A673 (cell line): Measurements from ENCODE around the gene POLA1. TPM values are rescaled to one million over a fixed set of nuclear protein-coding genes. Genes with fewer than 3 reads are reported as not detected.

ENCODE experiments used
- BruUV-seq: library from RNA; stranded (reverse); fragments of 400-500 nt; replicated peaks from 2 replicates; lab custom pipeline; 2021; lab: Mats Ljungman, UMichigan
- CTCF ChIA-PET: fragments of 300-600 bp; sonication (Branson Sonifier 250); formaldehyde crosslinking; loops from one replicate; lab custom pipeline; 2022; ENCODE audit warnings: antibody characterized with exemption; lab: Charles Lee
- POLR2A ChIA-PET: fragments of 300-600 bp; sonication (Branson Sonifier 250); formaldehyde crosslinking; loops from one replicate; lab custom pipeline; 2022; ENCODE audit warnings: antibody characterized with exemption; ENCODE audit not compliant: low non-redundant PET; lab: Charles Lee
- DNase-seq: peaks from one replicate; pipeline ENCODE4 v3.0.0-alpha.2; 2015; ENCODE audit warnings: low spot score
- H3K27ac ChIP-seq: fragments of 200-600 bp; sonication (generic); 2 replicates; pipeline ENCODE4 v1.5.1; 2016; ENCODE audit warnings: mixed run types, low read depth, mild to moderate bottlenecking, mixed read lengths, antibody characterized with exemption, low read length; ENCODE audit not compliant: poor library complexity, severe bottlenecking
- H3K27me3 ChIP-seq: fragments of 200-600 bp; sonication (generic); replicated peaks from 2 replicates; pipeline ENCODE4 v1.6.1; 2017; ENCODE audit warnings: mixed run types, low read depth, mild to moderate bottlenecking, mixed read lengths, antibody characterized with exemption, low read length; ENCODE audit not compliant: insufficient read depth, poor library complexity
- H3K36me3 ChIP-seq: fragments of 200-600 bp; sonication (generic); 2 replicates; pipeline ENCODE4 v1.6.1; 2016; ENCODE audit warnings: mixed run types, mild to moderate bottlenecking, mixed read lengths, antibody characterized with exemption, low read length; ENCODE audit not compliant: insufficient read depth, poor library complexity, severe bottlenecking
- H3K4me1 ChIP-seq: fragments of 200-600 bp; sonication (generic); 2 replicates; pipeline ENCODE4 v1.6.1; 2017; ENCODE audit warnings: mixed run types, mild to moderate bottlenecking, mixed read lengths, antibody characterized with exemption, low read length; ENCODE audit not compliant: insufficient read depth, poor library complexity, severe bottlenecking
- H3K4me3 ChIP-seq: fragments of 200-600 bp; sonication (generic); 2 replicates; pipeline ENCODE4 v1.5.1; 2016; ENCODE audit warnings: low read depth, mixed run types, mild to moderate bottlenecking, mixed read lengths, low read length; ENCODE audit not compliant: poor library complexity, severe bottlenecking
- H3K9me3 ChIP-seq: fragments of 200-600 bp; sonication (generic); 2 replicates; pipeline ENCODE4 v1.6.1; 2016; ENCODE audit warnings: mixed run types, low read depth, mild to moderate bottlenecking, mixed read lengths, antibody characterized with exemption, low read length; ENCODE audit not compliant: poor library complexity, severe bottlenecking
- CTCF ChIP-seq: fragments of 300-800, 200-600 bp; sonication (generic); conservative IDR thresholded peaks from 2 replicates; pipeline ENCODE4 v1.5.1; 2017; ENCODE audit warnings: low read depth, mild to moderate bottlenecking, antibody characterized with exemption, low read length, moderate library complexity, mixed read lengths
- EZH2 ChIP-seq: fragments of 200-600 bp; sonication (generic); IDR thresholded peaks from 2 replicates; pipeline ENCODE4 v1.6.1; 2017; ENCODE audit warnings: borderline replicate concordance, low read depth, mild to moderate bottlenecking, mixed read lengths, antibody characterized with exemption, low read length; ENCODE audit not compliant: poor library complexity, severe bottlenecking
- intact Hi-C: fragments of 100-400 bp; cut with micrococcal nuclease; formaldehyde crosslinking; loops from one replicate; pipeline ENCODE4 v1.10.0; 2022; ENCODE audit not compliant: unreplicated experiment
- total RNA-seq: library from RNA; stranded (reverse); gene quantifications from 2 replicates; pipeline ENCODE4 v1.2.3, GENCODE V29; 2021

POLA1 gene
- total RNA-seq, 1 experiment from 2014 or later = 44.9 TPM

GRCh38 chrX:24981030-24981429, 287.3 kb downstream of the POLA1 start:
- Histone ChIP-seq H3K27me3 (peaks cover 51% of the 10 kb centered on the region), H3K4me3 (no peak overlapping the region), H3K27ac (no peak overlapping the region), H3K36me3 (no peaks in the 10 kb centered on the region), H3K4me1 (no peaks in the 10 kb centered on the region), H3K9me3 (no peaks in the 10 kb centered on the region)
- TF ChIP-seq CTCF (no peak), EZH2 (no peak)
- no peak for DNase-seq
- ChIA-PET POLR2A (no interaction called here), CTCF (no interaction called here)
- BruUV-seq = no TSS peak
- intact Hi-C loops = no loop called here

- H3K36me3 ChIP-seq = no peaks in the 10 kb centered on the region
- ChIA-PET POLR2A (no interaction called here), CTCF (interaction anchor here (0.7 kb wide), 1 partner anchor 723 kb away, joined by 4 read pairs; no protein-coding TSS in a partner anchor)
- peaks cover 40% of the 10 kb centered on the region for H3K27me3 ChIP-seq
- H3K27ac ChIP-seq = no peak overlapping the region
- TF ChIP-seq EZH2 = no peak
- H3K4me1 ChIP-seq = peaks cover under 1% of the 10 kb centered on the region
- no peak overlapping the region for H3K4me3 ChIP-seq
- intact Hi-C loops = no loop called here
- BruUV-seq = no TSS peak
- DNase-seq = no peak
- no peaks in the 10 kb centered on the region for H3K9me3 ChIP-seq
Observed at GRCh38 chrX:24982306-24982965, 288.7 kb downstream of the POLA1 start.

GRCh38 chrX:24983931-24984330, 290.2 kb downstream of the POLA1 start:
- no TSS peak for BruUV-seq
- intact Hi-C loops = no loop called here
- H3K9me3 ChIP-seq = no peaks in the 10 kb centered on the region
- no peak overlapping the region for H3K4me3 ChIP-seq
- ChIA-PET CTCF (no interaction called here), POLR2A (no interaction called here)
- no peak overlapping the region for H3K27ac ChIP-seq
- H3K27me3 ChIP-seq = peaks cover 36% of the 10 kb centered on the region
- DNase-seq = no peak
- H3K4me1 ChIP-seq = peaks cover 10% of the 10 kb centered on the region
- TF ChIP-seq CTCF = no peak
- no peak for TF ChIP-seq EZH2
- no peaks in the 10 kb centered on the region for H3K36me3 ChIP-seq

DNA sequence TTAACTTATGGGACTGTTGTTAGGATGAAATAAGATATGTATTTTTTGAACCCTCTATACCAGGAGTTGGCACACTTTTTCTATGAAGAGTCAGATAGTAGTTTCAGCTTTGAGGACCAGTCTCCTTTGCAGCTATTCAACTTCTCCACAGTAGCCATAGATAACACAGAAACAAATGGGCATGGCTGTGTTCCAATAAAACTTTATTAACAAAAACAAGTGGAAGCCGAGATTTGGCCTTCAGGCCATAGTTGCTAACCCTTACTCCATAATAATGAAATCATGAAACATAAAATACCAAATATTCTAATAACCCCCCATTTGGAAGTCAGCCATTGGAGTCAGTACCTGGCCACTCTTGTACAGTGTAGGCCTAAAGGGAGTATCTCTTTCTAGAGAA, 291.4 kb downstream of the POLA1 start:
- TF ChIP-seq EZH2 (no peak), CTCF (no peak)
- H3K36me3 ChIP-seq = no peaks in the 10 kb centered on the region
- no peak for DNase-seq
- ChIA-PET CTCF (no interaction called here), POLR2A (no interaction called here)
- no peak overlapping the region for H3K4me3 ChIP-seq
- H3K4me1 ChIP-seq = peaks cover 17% of the 10 kb centered on the region
- peaks cover 24% of the 10 kb centered on the region for H3K27me3 ChIP-seq
- no peaks in the 10 kb centered on the region for H3K9me3 ChIP-seq
- no peak overlapping the region for H3K27ac ChIP-seq
- BruUV-seq = no TSS peak
- intact Hi-C loops = no loop called here
